HG03442 (cell line): ENCODE results near the gene NHERF1.

Experiments used
- ATAC-seq: cut with Tn5 transposase; IDR thresholded peaks from one replicate; pipeline ENCODE4 v1.9.1; 2021; ENCODE audit warnings: mild to moderate bottlenecking, moderate library complexity; ENCODE audit not compliant: unreplicated experiment

The NHERF1 gene

GRCh38 chr17:74807441-74807840 is 59.0 kb downstream of the NHERF1 start:
- ATAC-seq, result no peak

GRCh38 chr17:74807925-74808324 is 59.5 kb downstream of the NHERF1 start:
- ATAC-seq, result no peak

GRCh38 chr17:74808714-74809430 is 60.4 kb downstream of the NHERF1 start:
- ATAC-seq, result no peak

- no peak for ATAC-seq
Measured at GRCh38 chr17:74810699-74811485, 62.5 kb downstream of the NHERF1 start.

- ATAC-seq, result no peak
Measured at GRCh38 chr17:74812109-74813009, 63.9 kb downstream of the NHERF1 start.

- no peak for ATAC-seq
Measured at GRCh38 chr17:74814453-74814852, 66.0 kb downstream of the NHERF1 start.

- no peak for ATAC-seq
Measured at GRCh38 chr17:74815067-74815466, 66.6 kb downstream of the NHERF1 start.

GRCh38 chr17:74815550-74816370 is 67.3 kb downstream of the NHERF1 start:
- ATAC-seq, result no peak

- no peak for ATAC-seq
Measured at GRCh38 chr17:74816905-74817620, 68.6 kb downstream of the NHERF1 start.

GRCh38 chr17:74818291-74818938 is 70.0 kb downstream of the NHERF1 start:
- ATAC-seq, result no peak
